Transverse colon (tissue), 4 donors: ENCODE data around the gene SPN.

Experiments used
- EP300 ChIP-seq: sonication (generic); formaldehyde crosslinking; IDR thresholded peaks from one replicate; pipeline ENCODE4 v1.6.1; 2017; ENCODE audit warnings: antibody characterized with exemption, low read depth
- POLR2A ChIP-seq: fragments of 450-650 bp; IDR thresholded peaks from one replicate; pipeline ENCODE4 v1.6.1; 2016; ENCODE audit warnings: antibody characterized with exemption, mild to moderate bottlenecking, moderate library complexity
- POLR2AphosphoS5 ChIP-seq, 3 donors: sonication (generic); formaldehyde crosslinking; IDR thresholded peaks; one replicate each; pipeline ENCODE4 v1.6.1; 2016; ENCODE audit warnings: antibody characterized with exemption in 3 of 3
- TF ChIP-seq, protein P1 (sequence below), 5 experiments: fragments of 200-600 bp in 3 of 5; fragments of 450-650 bp in 2 of 5; sonication (generic) in 3 of 5; IDR thresholded peaks; 1 replicate in 2 of 5; 2 replicates in 3 of 5; pipeline ENCODE4 v1.5.1; 2016 to 2017; ENCODE audit warnings: antibody characterized with exemption in 5 of 5, inconsistent platforms in 3 of 5, mild to moderate bottlenecking in 2 of 5, moderate library complexity in 1 of 5

GRCh38 chr16:29708917-29709600 is 46.0 kb downstream of the SPN start:
- TF ChIP-seq, protein P1, sequence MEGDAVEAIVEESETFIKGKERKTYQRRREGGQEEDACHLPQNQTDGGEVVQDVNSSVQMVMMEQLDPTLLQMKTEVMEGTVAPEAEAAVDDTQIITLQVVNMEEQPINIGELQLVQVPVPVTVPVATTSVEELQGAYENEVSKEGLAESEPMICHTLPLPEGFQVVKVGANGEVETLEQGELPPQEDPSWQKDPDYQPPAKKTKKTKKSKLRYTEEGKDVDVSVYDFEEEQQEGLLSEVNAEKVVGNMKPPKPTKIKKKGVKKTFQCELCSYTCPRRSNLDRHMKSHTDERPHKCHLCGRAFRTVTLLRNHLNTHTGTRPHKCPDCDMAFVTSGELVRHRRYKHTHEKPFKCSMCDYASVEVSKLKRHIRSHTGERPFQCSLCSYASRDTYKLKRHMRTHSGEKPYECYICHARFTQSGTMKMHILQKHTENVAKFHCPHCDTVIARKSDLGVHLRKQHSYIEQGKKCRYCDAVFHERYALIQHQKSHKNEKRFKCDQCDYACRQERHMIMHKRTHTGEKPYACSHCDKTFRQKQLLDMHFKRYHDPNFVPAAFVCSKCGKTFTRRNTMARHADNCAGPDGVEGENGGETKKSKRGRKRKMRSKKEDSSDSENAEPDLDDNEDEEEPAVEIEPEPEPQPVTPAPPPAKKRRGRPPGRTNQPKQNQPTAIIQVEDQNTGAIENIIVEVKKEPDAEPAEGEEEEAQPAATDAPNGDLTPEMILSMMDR (IDR thresholded peaks at IDR 0.05): no peak
- no peak for TF ChIP-seq POLR2A
- TF ChIP-seq POLR2AphosphoS5 (IDR thresholded peaks at IDR 0.05): no peak
- TF ChIP-seq EP300: no peak
